PC-3 (cell line): ENCODE measurements around the gene DEFB114.

ENCODE experiments used
- EZH2 ChIP-seq: fragments of 300-600 bp; sonication (generic); IDR thresholded peaks from one replicate; pipeline ENCODE4 v1.6.1; 2017; ENCODE audit warnings: antibody characterized with exemption, mild to moderate bottlenecking, low read length; ENCODE audit not compliant: unreplicated experiment
- TF ChIP-seq, protein P1 (sequence below): fragments of 300-600 bp; sonication (generic); conservative IDR thresholded peaks from 2 replicates; pipeline ENCODE4 v1.5.1; 2017; ENCODE audit warnings: antibody characterized with exemption, low read depth, mild to moderate bottlenecking, low read length

DNA sequence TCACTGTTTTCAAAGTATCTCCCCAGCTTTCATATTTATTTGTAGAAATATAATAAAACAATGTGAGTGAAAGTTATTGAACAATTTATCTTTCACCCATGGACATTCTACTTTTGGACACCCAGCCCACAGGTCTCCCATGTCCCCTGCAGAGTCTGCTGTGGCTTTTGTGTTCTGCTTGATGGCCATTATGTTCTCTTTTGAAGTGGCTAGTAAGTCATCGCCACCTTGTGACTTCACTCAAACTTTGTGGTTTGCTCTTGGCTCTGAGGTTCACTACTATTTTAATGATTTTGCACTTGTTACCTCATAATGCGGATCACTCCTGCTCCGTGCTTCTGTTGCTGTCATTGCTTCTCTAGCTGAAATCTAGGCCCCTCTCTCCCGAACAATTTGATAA lies 15.6 kb upstream of the DEFB114 start:
- TF ChIP-seq, protein P1, sequence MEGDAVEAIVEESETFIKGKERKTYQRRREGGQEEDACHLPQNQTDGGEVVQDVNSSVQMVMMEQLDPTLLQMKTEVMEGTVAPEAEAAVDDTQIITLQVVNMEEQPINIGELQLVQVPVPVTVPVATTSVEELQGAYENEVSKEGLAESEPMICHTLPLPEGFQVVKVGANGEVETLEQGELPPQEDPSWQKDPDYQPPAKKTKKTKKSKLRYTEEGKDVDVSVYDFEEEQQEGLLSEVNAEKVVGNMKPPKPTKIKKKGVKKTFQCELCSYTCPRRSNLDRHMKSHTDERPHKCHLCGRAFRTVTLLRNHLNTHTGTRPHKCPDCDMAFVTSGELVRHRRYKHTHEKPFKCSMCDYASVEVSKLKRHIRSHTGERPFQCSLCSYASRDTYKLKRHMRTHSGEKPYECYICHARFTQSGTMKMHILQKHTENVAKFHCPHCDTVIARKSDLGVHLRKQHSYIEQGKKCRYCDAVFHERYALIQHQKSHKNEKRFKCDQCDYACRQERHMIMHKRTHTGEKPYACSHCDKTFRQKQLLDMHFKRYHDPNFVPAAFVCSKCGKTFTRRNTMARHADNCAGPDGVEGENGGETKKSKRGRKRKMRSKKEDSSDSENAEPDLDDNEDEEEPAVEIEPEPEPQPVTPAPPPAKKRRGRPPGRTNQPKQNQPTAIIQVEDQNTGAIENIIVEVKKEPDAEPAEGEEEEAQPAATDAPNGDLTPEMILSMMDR = no peak
- no peak for TF ChIP-seq EZH2
